LNCaP clone FGC (cell line): Measurements from ENCODE around the gene BBX.

Experiments
- DNase-seq: peaks from one replicate; pipeline ENCODE4 v3.0.0-alpha.2; 2011; ENCODE audit warnings: low read depth
- H3K4me3 ChIP-seq: 2 replicates; pipeline ENCODE4 v1.5.1; 2011; ENCODE audit warnings: mild to moderate bottlenecking, low read depth, low read length, control low read depth
- TF ChIP-seq, protein P1 (sequence below): IDR thresholded peaks from 2 replicates; pipeline ENCODE4 v1.5.1; 2012; ENCODE audit warnings: mild to moderate bottlenecking; ENCODE audit not compliant: control insufficient read depth, insufficient read depth; ENCODE audit errors: extremely low read depth

The BBX gene

DNA sequence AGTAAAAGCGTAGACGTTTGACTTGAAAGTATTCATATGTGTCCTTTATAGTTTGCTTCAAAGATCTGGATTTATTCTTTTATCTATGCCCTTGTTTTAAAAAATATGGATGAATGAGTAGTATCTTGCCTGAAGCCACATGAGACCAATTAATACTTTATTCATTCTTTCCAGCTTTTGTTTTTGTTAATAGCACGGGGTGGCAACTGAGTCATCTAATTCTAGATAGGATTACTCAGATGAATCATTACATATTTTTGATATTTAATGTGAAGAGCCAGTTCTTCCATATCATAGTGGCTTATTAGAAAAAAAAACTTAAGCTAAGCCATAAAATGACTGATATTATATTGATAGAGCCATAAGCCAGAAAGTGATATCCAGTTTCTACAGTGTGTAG is 121.9 kb downstream of the BBX start:
- no peak for DNase-seq
- TF ChIP-seq, protein P1, sequence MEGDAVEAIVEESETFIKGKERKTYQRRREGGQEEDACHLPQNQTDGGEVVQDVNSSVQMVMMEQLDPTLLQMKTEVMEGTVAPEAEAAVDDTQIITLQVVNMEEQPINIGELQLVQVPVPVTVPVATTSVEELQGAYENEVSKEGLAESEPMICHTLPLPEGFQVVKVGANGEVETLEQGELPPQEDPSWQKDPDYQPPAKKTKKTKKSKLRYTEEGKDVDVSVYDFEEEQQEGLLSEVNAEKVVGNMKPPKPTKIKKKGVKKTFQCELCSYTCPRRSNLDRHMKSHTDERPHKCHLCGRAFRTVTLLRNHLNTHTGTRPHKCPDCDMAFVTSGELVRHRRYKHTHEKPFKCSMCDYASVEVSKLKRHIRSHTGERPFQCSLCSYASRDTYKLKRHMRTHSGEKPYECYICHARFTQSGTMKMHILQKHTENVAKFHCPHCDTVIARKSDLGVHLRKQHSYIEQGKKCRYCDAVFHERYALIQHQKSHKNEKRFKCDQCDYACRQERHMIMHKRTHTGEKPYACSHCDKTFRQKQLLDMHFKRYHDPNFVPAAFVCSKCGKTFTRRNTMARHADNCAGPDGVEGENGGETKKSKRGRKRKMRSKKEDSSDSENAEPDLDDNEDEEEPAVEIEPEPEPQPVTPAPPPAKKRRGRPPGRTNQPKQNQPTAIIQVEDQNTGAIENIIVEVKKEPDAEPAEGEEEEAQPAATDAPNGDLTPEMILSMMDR: no peak
- H3K4me3 ChIP-seq: no peak overlapping the region

DNA sequence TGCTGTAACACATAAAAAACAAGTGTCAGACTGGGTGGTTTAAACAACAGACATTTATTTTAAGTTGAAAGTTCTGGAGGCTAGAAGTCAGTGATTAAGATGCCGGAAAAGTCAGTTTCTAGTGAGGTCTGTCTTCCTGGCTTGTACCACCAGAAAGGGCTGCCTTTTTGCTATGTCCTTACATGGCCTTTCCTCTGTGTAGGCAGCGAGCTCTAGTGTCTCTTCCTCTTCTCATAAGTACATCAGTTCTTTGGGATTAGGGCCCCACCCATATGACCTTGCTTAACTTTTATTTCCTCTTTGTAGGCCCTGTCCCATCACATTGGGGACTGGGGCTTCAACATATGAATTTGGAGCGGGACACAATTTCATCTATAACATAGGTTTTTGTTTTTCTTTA is 128.0 kb downstream of the BBX start:
- TF ChIP-seq, protein P1: no peak
- DNase-seq: no peak
- H3K4me3 ChIP-seq: no peak overlapping the region

DNA sequence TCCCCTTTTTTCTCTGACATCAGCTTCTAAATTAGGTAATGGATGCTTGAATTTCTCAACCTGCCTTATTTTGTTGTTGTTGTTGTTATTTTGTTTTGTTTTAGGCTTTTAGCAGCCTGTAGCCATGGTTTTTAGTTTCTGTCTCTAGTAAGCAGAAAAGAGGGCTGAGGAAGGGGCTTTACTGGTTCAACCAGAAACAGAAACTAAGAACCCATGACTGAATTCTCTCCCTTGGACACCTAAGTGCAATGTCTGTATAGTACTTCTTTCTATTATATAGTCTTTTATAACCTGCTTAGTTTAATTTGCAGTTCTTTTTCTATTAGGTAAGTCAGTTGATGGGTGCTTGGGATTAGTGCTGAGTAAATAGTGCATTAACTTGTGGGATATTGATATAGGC is 129.0 kb downstream of the BBX start:
- no peak overlapping the region for H3K4me3 ChIP-seq
- TF ChIP-seq, protein P1: no peak
- DNase-seq: no peak

DNA sequence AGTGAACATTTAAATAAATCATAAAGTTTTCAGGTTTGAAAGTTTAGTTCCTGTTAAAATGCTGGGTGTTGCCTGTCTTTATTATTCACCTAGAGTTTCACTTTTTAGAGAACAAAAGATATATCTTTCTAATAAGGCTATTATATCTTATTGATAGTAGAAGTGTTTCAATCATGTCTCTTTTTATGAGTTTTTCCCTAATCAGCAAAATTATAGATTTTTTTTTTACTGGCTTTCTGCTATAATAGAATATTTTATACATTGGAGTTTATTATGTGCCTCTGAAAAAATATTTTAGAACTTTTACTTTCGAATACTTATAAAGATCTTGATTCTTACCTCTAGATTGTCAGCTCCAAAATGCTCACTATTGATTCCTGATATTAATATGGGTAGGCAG is 131.5 kb downstream of the BBX start:
- no peak overlapping the region for H3K4me3 ChIP-seq
- no peak for DNase-seq
- TF ChIP-seq, protein P1: no peak

DNA sequence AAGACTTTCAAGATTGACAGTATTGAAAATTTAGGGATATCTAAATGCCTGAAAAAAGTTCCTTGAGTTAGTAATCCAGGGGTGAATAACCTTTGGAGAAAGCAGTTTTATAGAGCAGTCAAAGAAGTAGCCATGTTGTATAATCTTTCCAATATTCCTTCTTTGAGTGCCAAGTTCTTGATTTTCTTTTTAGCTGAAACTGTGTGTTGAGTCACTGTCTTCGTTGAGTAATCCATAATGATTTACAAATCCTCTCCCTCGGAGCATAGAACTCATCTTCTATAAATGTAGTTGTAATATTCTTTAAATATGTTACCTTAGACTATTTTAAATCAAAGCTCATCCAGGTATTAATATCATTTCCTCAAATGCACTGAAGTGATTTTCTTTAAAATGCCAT is 135.2 kb downstream of the BBX start:
- no peak for DNase-seq
- TF ChIP-seq, protein P1: no peak

DNA sequence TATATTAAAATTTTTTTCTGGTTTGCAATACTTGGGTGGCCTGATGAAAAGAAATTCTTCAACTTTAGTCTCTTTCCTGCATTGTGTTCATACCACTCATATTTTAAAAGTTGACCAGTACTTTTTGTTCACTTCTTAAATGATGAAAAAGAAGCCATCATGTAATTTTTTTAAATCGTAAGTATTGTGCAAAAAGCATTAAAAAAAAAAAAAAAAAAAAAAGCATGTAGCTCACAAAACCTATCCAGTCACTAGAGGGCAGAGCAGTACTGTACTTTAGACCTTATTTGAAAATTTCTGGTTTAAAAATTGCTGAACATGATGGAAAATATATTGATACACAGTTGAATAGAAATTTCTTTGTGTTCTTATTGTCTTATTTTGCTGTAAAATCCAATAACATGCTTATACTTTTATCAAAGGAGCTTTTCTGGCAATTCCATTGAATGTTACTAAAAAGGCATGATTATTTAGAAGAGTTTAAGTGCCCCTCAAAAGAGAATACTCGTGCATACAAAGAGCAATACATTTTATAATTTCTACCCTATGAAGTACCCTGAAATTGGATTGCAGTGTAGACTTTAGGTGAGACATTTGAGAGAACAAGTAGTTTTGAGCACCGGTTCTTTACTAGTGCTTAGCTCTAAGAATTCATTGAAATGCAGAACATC is 137.7 kb downstream of the BBX start:
- DNase-seq: no peak
- TF ChIP-seq, protein P1: peak; percentile 57

More for the DNA sequence above, 135.2 kb downstream of the BBX start:
- H3K4me3 ChIP-seq: no peak overlapping the region

More for the DNA sequence above, 137.7 kb downstream of the BBX start:
- H3K4me3 ChIP-seq: no peak overlapping the region
